AG08395 (cell line): ENCODE results near the gene LHB.
"Not testable (repeated sequence)": the region's sequence is repeated elsewhere in the genome, so short reads cannot be mapped to it uniquely, and the experiment has no call there.

Experiments
- DNase-seq: peaks from one replicate; pipeline ENCODE4 v3.0.0; 2012; ENCODE audit warnings: mixed read lengths, low spot score

LHB gene

GRCh38 chr19:49017041-49017665, at the start of gene LHB:
TSS of gene LHB (minus strand) at chr19:49017091. CDS start at chr19:49017081, 10 bp downstream.
- no peak for DNase-seq

GRCh38 chr19:49065905-49066512, 49.1 kb upstream of the LHB start:
- no peak for DNase-seq

GRCh38 chr19:49064768-49065611, 48.1 kb upstream of the LHB start, which contains the start of gene NTF4:
TSS of gene NTF4 (minus strand) at chr19:49064818. CDS start at chr19:49061997, 2,821 bp downstream.
- DNase-seq: peak; percentile 31

GRCh38 chr19:49064029-49064629, 47.2 kb upstream of the LHB start:
- DNase-seq: no peak

- DNase-seq: no peak
These were observed 44.6 kb upstream of the LHB start for GRCh38 chr19:49061445-49061844.

GRCh38 chr19:49061000-49061399, 44.1 kb upstream of the LHB start:
- DNase-seq: no peak

- DNase-seq: no peak
These were observed 42.2 kb upstream of the LHB start for GRCh38 chr19:49059053-49059452.

GRCh38 chr19:49058562-49058961, 41.7 kb upstream of the LHB start:
- DNase-seq: peak; percentile 65

- peak; percentile 88 for DNase-seq
These were observed 40.8 kb upstream of the LHB start, which contains the start of gene CGB7 for GRCh38 chr19:49057636-49058234. TSS of gene CGB7 (minus strand) at chr19:49057749. CDS start at chr19:49055375, 2,374 bp downstream.

GRCh38 chr19:49056902-49057596, 40.2 kb upstream of the LHB start:
- DNase-seq: not testable (repeated sequence)

GRCh38 chr19:49056101-49056901, 39.4 kb upstream of the LHB start:
- peak; percentile 80 for DNase-seq

GRCh38 chr19:49050376-49051033, 33.6 kb upstream of the LHB start:
- DNase-seq: peak; percentile 63

- not testable (repeated sequence) for DNase-seq
These were observed 32.9 kb upstream of the LHB start for GRCh38 chr19:49049834-49050233.

- DNase-seq: not testable (repeated sequence)
These were observed 32.1 kb upstream of the LHB start, which contains the start of gene CGB8 for GRCh38 chr19:49049011-49049410. TSS of gene CGB8 (minus strand) at chr19:49049111. CDS start at chr19:49048739, 372 bp downstream.

GRCh38 chr19:49043548-49043947, 26.7 kb upstream of the LHB start, which contains the start of gene CGB5:
TSS of gene CGB5 (plus strand) at chr19:49043848. CDS start at chr19:49044210, 362 bp downstream.
- DNase-seq: not testable (repeated sequence)

GRCh38 chr19:49042666-49043065, 25.8 kb upstream of the LHB start:
- not testable (repeated sequence) for DNase-seq

GRCh38 chr19:49042177-49042576, 25.3 kb upstream of the LHB start:
- DNase-seq: no peak

- DNase-seq: not testable (repeated sequence)
These were observed 22.8 kb upstream of the LHB start for GRCh38 chr19:49039736-49040135.

- DNase-seq: not testable (repeated sequence)
These were observed 21.8 kb upstream of the LHB start for GRCh38 chr19:49038557-49039276.
